Activated naive CD8-positive, alpha-beta T cell treated with anti-CD3 and anti-CD28 coated beads, Interleukin-2, amount 10 ng/mL, durations not matched to agents 7 days and 5 days (primary cell): ENCODE results near the gene LARGE1. TPM values are rescaled to one million over a fixed set of nuclear protein-coding genes. Genes with fewer than 3 reads are reported as not detected.

Experiments used
- ATAC-seq: fragments of 150-1000 bp; cut with Tn5 transposase; one replicate; pipeline ENCODE4 v1.10.0; 2021; ENCODE audit warnings: low read depth, moderate library complexity
- POLR2A ChIA-PET: fragments of 350-600 bp; sonication (Branson Sonifier 250); formaldehyde crosslinking; loops from one replicate; lab custom pipeline; 2021; ENCODE audit warnings: antibody characterized with exemption; lab: Charles Lee
- DNase-seq: peaks from one replicate; pipeline ENCODE4 v3.0.0; 2021
- H3K27ac Mint-ChIP-seq: one replicate; pipeline ENCODE4 v1.8.0; 2022; ENCODE audit warnings: mild to moderate bottlenecking, mixed read lengths
- H3K27me3 Mint-ChIP-seq: one replicate; pipeline ENCODE4 v1.8.0; 2022; ENCODE audit warnings: mild to moderate bottlenecking, moderate library complexity, mixed read lengths
- H3K36me3 Mint-ChIP-seq: one replicate; pipeline ENCODE4 v1.8.0; 2021; ENCODE audit warnings: mild to moderate bottlenecking, mixed read lengths
- H3K4me1 Mint-ChIP-seq: one replicate; pipeline ENCODE4 v1.8.0; 2021; ENCODE audit warnings: mixed read lengths
- H3K4me3 Mint-ChIP-seq: one replicate; pipeline ENCODE4 v1.8.0; 2022; ENCODE audit warnings: mild to moderate bottlenecking, moderate library complexity, mixed read lengths
- H3K9me3 Mint-ChIP-seq: one replicate; pipeline ENCODE4 v1.8.0; 2021; ENCODE audit warnings: mixed read lengths
- total RNA-seq, 2 experiments: library from RNA; stranded (reverse); gene quantifications; one replicate each; pipeline ENCODE4 v1.2.3, GENCODE V29; 2021

LARGE1 gene
- total RNA-seq, 2 experiments from 2014 or later, result 0.68 to 0.75 TPM

DNA sequence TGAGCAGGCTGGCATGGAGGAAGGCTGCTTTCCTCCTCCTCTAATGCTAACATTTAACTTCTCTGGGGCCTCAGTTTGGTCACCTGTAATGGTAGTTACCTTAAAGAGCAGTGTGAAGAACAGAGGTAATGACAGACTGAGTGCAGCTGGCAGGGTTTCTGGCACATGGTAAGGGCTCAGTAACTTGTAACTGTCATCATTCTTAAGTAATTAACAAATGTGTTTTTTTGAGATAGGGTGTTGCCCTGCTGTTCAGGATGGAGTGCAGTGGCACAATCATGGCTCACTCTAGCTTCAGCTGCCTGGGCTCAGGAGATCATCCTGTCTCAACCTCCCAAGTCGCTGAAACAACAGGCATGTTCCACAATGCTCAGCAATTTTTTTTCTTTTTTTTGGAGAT is 620.1 kb downstream of the LARGE1 start:
- H3K9me3 Mint-ChIP-seq, result no peaks in the 10 kb centered on the region
- H3K36me3 Mint-ChIP-seq, result no peaks in the 10 kb centered on the region
- no peaks in the 10 kb centered on the region for H3K4me1 Mint-ChIP-seq
- no peaks in the 10 kb centered on the region for H3K27me3 Mint-ChIP-seq
- DNase-seq (no peak), ATAC-seq (no peak)
- H3K27ac Mint-ChIP-seq, result no peak overlapping the region
- POLR2A ChIA-PET, result no interaction called here
- no peak overlapping the region for H3K4me3 Mint-ChIP-seq

- Mint-ChIP-seq H3K36me3 (no peaks in the 10 kb centered on the region), H3K27me3 (no peaks in the 10 kb centered on the region), H3K27ac (no peak overlapping the region), H3K9me3 (no peaks in the 10 kb centered on the region), H3K4me3 (no peak overlapping the region), H3K4me1 (no peaks in the 10 kb centered on the region)
- POLR2A ChIA-PET, result no interaction called here
- DNase-seq (no peak), ATAC-seq (no peak)
Observed at GRCh38 chr22:33299245-33299956, 620.9 kb downstream of the LARGE1 start.

DNA sequence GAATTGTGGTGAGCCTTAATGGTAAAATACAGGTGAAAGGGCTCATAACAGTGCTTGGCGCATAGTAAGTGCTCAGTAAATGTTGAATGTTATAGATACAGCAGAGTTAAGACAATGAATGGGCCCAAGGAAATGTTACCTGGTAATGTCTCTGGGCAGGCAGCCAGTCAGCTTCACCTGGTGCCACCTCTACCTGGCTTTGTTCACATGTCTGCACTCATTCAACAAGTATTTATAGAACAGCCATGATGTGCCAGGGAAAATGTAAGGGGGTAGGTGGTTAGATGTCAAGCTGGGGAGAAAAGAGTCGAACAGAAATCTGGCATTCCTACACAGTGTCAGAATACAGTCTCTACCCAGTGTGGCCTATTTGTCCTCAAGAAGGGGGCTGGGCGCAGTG is 623.3 kb downstream of the LARGE1 start:
- Mint-ChIP-seq H3K4me1 (no peaks in the 10 kb centered on the region), H3K9me3 (no peaks in the 10 kb centered on the region), H3K4me3 (no peak overlapping the region), H3K27me3 (no peaks in the 10 kb centered on the region), H3K27ac (no peak overlapping the region), H3K36me3 (no peaks in the 10 kb centered on the region)
- ATAC-seq (no peak), DNase-seq (no peak)
- POLR2A ChIA-PET, result no interaction called here

DNA sequence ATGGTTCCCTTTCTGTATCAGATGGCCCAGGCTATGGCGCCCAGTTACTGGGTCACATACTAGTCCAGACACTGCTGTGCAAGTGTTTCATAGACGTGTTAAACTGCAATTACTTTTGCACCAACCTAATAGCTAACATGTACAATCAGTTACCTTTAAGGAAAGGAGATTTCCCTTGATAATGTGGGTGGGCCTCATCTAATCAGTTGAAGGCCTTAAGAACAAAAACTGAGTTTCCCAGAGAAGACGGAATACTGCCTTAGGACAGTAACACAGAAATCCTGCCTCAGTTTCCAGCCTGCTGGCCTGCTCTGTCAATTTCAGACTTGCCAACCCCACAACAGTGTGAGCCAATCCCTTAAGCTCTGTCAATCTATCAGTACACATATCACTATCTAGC is 632.2 kb downstream of the LARGE1 start:
- Mint-ChIP-seq H3K4me3 (no peak overlapping the region), H3K36me3 (no peaks in the 10 kb centered on the region), H3K4me1 (no peaks in the 10 kb centered on the region), H3K9me3 (no peaks in the 10 kb centered on the region), H3K27ac (no peak overlapping the region), H3K27me3 (peaks cover 2% of the 10 kb centered on the region)
- POLR2A ChIA-PET, result no interaction called here
- no peak for DNase-seq
- ATAC-seq, result no peak

DNA sequence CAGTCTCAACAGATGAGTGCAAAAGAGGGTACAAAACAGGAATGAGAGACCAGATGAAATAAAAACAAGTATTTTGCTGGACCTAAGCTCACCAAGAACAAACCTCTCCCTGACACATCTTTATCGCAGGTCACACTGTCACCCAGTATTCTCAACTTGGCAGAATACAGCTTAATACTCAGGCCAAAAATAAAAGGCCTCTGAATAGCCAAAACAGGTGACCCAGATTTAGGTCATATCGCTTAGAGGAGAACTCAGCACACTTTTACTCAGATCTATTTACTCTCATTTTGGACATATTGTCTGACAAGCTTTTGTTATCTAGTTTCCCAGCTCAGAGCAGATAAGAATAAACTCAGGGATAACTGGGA is 645.2 kb downstream of the LARGE1 start:
- H3K4me1 Mint-ChIP-seq, result no peaks in the 10 kb centered on the region

DNA sequence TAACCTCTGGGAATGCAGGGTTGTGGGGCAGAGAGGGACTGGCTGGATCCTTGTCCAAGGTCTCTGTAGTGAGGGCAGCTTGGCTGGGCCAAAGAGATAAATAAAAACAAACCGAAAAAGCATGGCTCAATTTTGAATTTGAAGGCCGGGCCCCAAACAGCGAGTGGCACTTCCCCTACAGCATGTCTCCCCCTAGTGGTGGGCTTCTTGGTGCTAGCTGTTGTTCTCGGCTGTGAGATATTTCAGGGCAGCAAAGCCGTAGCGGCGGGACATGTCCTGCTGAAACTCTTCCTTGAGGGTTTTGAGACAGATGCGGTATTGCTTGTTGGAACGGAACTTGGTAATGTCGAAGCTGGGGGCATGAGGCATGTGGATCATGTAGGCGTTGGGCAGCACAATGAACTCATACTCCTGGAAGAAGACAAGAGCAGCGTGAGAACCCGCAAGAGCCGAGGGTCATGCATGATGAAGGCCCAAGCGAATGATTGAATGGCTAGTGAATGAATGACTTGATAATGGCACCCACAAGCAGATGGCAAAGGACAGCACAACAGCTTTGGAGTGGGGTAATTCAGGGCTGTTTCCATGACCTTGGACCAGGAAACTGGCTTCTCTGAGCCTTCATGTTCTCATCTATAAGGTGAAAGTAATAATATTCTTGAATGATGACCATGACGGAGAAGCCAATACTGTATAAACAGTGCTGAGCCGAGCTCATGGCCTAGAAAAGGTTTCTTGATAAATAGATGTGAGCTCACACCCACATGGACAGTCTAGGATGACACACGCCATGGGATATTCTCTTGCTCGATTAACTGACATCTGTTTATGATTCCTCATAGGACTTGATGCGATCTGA is 645.8 kb downstream of the LARGE1 start:
- Mint-ChIP-seq H3K27ac (no peak overlapping the region), H3K9me3 (no peaks in the 10 kb centered on the region), H3K36me3 (no peaks in the 10 kb centered on the region), H3K4me1 (no peaks in the 10 kb centered on the region), H3K27me3 (no peaks in the 10 kb centered on the region), H3K4me3 (no peak overlapping the region)
- DNase-seq (no peak), ATAC-seq (no peak)
- POLR2A ChIA-PET, result no interaction called here

More for the DNA sequence above, 645.2 kb downstream of the LARGE1 start:
- DNase-seq (no peak), ATAC-seq (no peak)
- Mint-ChIP-seq H3K36me3 (no peaks in the 10 kb centered on the region), H3K4me3 (no peak overlapping the region), H3K9me3 (no peaks in the 10 kb centered on the region), H3K27me3 (no peaks in the 10 kb centered on the region), H3K27ac (no peak overlapping the region)
- POLR2A ChIA-PET, result no interaction called here

DNA sequence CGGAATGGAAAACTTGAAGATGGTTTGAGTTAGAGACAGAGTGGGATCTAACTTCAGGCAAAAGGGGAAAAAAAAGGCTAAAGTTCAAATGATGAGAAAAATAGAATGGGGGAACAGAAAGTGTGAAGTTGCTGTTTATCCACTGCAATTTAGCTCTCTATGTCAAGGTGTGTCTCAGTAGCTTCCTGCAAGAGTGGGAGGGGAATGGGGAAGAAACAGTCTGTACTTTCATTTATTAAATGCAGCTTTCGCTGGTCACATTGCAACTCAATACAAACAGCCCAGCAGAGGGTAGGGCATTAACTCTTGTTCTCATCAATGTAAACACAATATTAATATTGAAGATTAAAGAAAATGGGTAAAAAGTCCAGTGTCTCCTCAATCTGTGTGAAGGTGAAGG is 647.4 kb downstream of the LARGE1 start:
- H3K9me3 Mint-ChIP-seq, result no peaks in the 10 kb centered on the region
- H3K27me3 Mint-ChIP-seq, result no peaks in the 10 kb centered on the region
- ATAC-seq (no peak), DNase-seq (no peak)
- no peaks in the 10 kb centered on the region for H3K4me1 Mint-ChIP-seq
- no peak overlapping the region for H3K27ac Mint-ChIP-seq
- no peaks in the 10 kb centered on the region for H3K36me3 Mint-ChIP-seq
- H3K4me3 Mint-ChIP-seq, result no peak overlapping the region
- POLR2A ChIA-PET, result no interaction called here

DNA sequence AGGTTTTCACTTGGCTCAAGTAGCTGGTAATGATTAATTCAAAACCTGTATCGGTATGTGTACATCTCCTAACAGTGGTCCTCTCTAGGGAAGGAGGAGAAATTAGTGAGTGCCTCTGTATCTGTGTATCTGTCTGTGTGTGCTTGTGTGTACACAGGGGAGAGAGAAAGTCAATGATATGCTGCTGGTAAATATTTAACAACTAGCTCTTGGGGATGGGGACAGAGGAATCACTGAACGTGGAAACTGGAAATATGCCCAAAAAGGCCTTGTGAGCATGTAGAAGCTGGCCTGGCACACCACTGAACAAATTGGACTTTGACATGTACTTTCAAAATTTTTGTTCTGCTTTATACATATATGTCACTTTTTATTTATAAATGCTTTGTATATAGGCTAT is 648.1 kb downstream of the LARGE1 start:
- no peak for ATAC-seq
- H3K27me3 Mint-ChIP-seq, result no peaks in the 10 kb centered on the region
- DNase-seq, result no peak
- H3K9me3 Mint-ChIP-seq, result no peaks in the 10 kb centered on the region
- no peaks in the 10 kb centered on the region for H3K36me3 Mint-ChIP-seq
- no peaks in the 10 kb centered on the region for H3K4me1 Mint-ChIP-seq
- H3K4me3 Mint-ChIP-seq, result no peak overlapping the region
- no peak overlapping the region for H3K27ac Mint-ChIP-seq
- POLR2A ChIA-PET, result no interaction called here

- H3K9me3 Mint-ChIP-seq, result no peaks in the 10 kb centered on the region
- no peaks in the 10 kb centered on the region for H3K4me1 Mint-ChIP-seq
- DNase-seq (no peak), ATAC-seq (no peak)
- H3K4me3 Mint-ChIP-seq, result no peak overlapping the region
- H3K27ac Mint-ChIP-seq, result no peak overlapping the region
- no peaks in the 10 kb centered on the region for H3K36me3 Mint-ChIP-seq
- POLR2A ChIA-PET, result no interaction called here
- H3K27me3 Mint-ChIP-seq, result no peaks in the 10 kb centered on the region
Observed at GRCh38 chr22:33271390-33272161, 648.7 kb downstream of the LARGE1 start.

DNA sequence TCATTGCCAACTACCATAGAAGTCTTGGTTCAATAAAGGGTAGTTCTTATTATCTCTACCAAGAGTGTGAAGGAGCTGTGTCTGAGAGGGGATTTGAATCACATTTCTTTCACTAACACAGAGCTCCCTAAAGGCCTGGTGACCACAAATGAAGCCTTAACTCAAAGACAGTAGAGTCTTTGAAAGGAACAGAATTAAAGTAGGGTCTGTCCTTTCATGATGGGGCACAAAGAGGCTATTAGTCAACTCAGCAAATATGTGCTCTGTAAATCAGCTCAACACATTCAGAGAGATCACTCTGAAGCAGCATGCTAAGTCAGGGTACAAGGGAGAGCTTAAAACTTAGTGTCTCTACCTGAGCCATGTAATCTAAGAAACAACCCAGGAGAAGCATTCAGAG is 649.7 kb downstream of the LARGE1 start:
- ATAC-seq (no peak), DNase-seq (no peak)
- Mint-ChIP-seq H3K27ac (no peak overlapping the region), H3K4me3 (no peak overlapping the region), H3K4me1 (no peaks in the 10 kb centered on the region), H3K27me3 (no peaks in the 10 kb centered on the region), H3K36me3 (no peaks in the 10 kb centered on the region), H3K9me3 (no peaks in the 10 kb centered on the region)
- POLR2A ChIA-PET, result no interaction called here

DNA sequence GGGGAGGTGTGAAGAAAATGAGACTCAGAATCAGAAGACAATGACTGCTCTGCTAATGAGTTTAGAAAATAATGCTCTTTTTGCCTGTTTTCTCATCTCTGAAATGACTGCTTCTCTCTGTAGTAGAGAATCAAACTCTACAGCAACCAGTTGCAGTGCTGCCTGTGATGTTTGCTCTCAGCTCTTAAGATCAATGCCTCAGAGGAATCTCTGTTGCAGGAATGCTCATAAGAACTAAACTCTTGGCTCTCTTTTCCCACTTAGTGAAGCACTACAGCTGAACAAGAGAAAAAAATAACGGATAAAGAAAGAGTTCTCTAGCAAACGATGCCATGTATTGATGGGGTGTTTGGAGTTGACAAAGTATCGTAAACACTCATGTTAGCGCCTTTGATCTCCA is 658.6 kb downstream of the LARGE1 start:
- POLR2A ChIA-PET, result no interaction called here
- Mint-ChIP-seq H3K36me3 (no peaks in the 10 kb centered on the region), H3K4me3 (no peak overlapping the region), H3K27ac (no peak overlapping the region), H3K4me1 (no peaks in the 10 kb centered on the region), H3K27me3 (no peaks in the 10 kb centered on the region), H3K9me3 (no peaks in the 10 kb centered on the region)
- DNase-seq, result no peak
- no peak for ATAC-seq

DNA sequence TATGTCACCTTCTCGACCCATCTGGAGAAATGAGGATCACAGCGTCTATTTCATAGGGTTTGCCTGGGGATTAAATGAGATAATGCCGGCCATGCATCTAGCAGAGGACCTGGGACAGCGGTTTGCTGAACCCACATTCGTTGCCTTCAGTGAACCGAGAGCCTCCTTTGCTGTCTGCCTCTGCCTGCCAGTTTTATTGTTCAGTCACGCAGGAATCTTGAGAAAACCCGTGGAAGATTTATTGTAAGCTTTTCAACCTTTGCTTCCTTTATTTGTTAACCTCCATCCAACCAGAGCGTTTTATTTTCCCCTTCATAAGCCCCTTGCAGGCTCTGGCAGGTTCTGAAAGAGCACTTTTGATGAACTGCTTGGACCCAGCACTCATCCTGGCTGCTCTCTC is 659.8 kb downstream of the LARGE1 start:
- H3K36me3 Mint-ChIP-seq, result no peaks in the 10 kb centered on the region
- POLR2A ChIA-PET, result no interaction called here
- no peaks in the 10 kb centered on the region for H3K27me3 Mint-ChIP-seq
- no peaks in the 10 kb centered on the region for H3K4me1 Mint-ChIP-seq
- H3K9me3 Mint-ChIP-seq, result no peaks in the 10 kb centered on the region
- no peak overlapping the region for H3K27ac Mint-ChIP-seq
- DNase-seq (no peak), ATAC-seq (no peak)
- H3K4me3 Mint-ChIP-seq, result no peak overlapping the region

DNA sequence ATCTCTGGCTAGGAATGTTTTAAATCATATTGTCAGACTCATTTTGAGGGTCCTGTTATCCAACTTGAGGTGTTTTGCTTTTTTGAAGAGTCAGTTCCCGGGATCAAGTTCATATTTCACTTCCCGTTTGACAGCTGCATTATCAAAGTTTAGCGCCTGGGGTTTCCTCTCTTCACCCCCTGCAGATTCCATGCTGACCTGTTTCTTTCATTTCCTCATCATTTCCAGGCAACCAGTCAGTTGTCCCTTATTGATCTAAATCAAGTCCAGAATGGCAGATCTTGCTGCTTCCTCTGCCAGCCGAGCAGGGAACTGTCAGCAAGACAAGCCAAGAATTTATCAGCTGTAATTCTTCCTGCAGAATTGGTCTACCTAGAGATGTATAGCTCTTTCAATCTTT is 664.5 kb downstream of the LARGE1 start:
- DNase-seq, result no peak
- POLR2A ChIA-PET, result no interaction called here
- Mint-ChIP-seq H3K4me1 (no peaks in the 10 kb centered on the region), H3K4me3 (no peak overlapping the region), H3K9me3 (no peaks in the 10 kb centered on the region), H3K27ac (no peak overlapping the region), H3K27me3 (no peaks in the 10 kb centered on the region), H3K36me3 (no peaks in the 10 kb centered on the region)
- no peak for ATAC-seq
